Nephron (organoid): Measurements from ENCODE around the gene KCNT1.
A peak's percentile ranks its signal among the peaks of the same experiment; 100 is the strongest.

Experiments
- H3K27ac Mint-ChIP-seq, 3 experiments: 2 replicates each; pipeline ENCODE4 v1.8.0; 2020; ENCODE audit warnings: mixed read lengths in 3 of 3, mild to moderate bottlenecking in 2 of 3, moderate library complexity in 1 of 3
- H3K27me3 Mint-ChIP-seq: 2 replicates; pipeline ENCODE4 v1.8.0; 2021; ENCODE audit warnings: low read depth, mild to moderate bottlenecking, moderate library complexity, mixed read lengths
- H3K36me3 Mint-ChIP-seq: 2 replicates; pipeline ENCODE4 v1.8.0; 2020; ENCODE audit warnings: low read depth, mixed read lengths
- H3K4me1 Mint-ChIP-seq: 2 replicates; pipeline ENCODE4 v1.8.0; 2020; ENCODE audit warnings: mixed read lengths
- H3K4me3 Mint-ChIP-seq, 3 experiments: 2 replicates each; pipeline ENCODE4 v1.8.0; 2020; ENCODE audit warnings: mild to moderate bottlenecking in 3 of 3, mixed read lengths in 3 of 3, moderate library complexity in 2 of 3
- H3K9me3 Mint-ChIP-seq: 2 replicates; pipeline ENCODE4 v1.8.0; 2020; ENCODE audit warnings: mixed read lengths
- CTCF ChIP-seq, 3 experiments: fragments of 200-600 bp; sonication (generic); IDR thresholded peaks; one replicate each; pipeline ENCODE4 v1.5.0; 2021; ENCODE audit warnings: antibody characterized with exemption in 3 of 3; ENCODE audit not compliant: unreplicated experiment in 3 of 3

The KCNT1 gene

GRCh38 chr9:135703726-135704125, 1.7 kb downstream of the KCNT1 start:
- Mint-ChIP-seq H3K27me3 (peaks cover 28% of the 10 kb centered on the region), H3K9me3 (no peaks in the 10 kb centered on the region)

GRCh38 chr9:135704483-135704882, 2.5 kb downstream of the KCNT1 start:
- Mint-ChIP-seq H3K4me3 (peak overlapping the region in 1 of 3 experiments; percentile 54), H3K9me3 (no peaks in the 10 kb centered on the region), H3K27me3 (peaks cover 35% of the 10 kb centered on the region), H3K27ac (peak overlapping the region in 1 of 3 experiments; percentile 34), H3K4me1 (peaks cover 15% of the 10 kb centered on the region), H3K36me3 (no peaks in the 10 kb centered on the region)
- no peak for TF ChIP-seq CTCF (IDR thresholded peaks at IDR 0.05; ENCODE audit: unreplicated experiment in 3 of 3)

More at GRCh38 chr9:135703726-135704125, 1.7 kb downstream of the KCNT1 start:
- Mint-ChIP-seq H3K4me3 (no peak overlapping the region), H3K27ac (no peak overlapping the region), H3K4me1 (peaks cover 15% of the 10 kb centered on the region), H3K36me3 (no peaks in the 10 kb centered on the region)
- no peak for TF ChIP-seq CTCF (IDR thresholded peaks at IDR 0.05; ENCODE audit: unreplicated experiment in 3 of 3)

- H3K36me3 Mint-ChIP-seq: no peaks in the 10 kb centered on the region
- no peak overlapping the region for H3K27ac Mint-ChIP-seq
- peaks cover 44% of the 10 kb centered on the region for H3K27me3 Mint-ChIP-seq
- no peaks in the 10 kb centered on the region for H3K9me3 Mint-ChIP-seq
- peaks cover 15% of the 10 kb centered on the region for H3K4me1 Mint-ChIP-seq
- H3K4me3 Mint-ChIP-seq: no peak overlapping the region
- TF ChIP-seq CTCF (IDR thresholded peaks at IDR 0.05; ENCODE audit: unreplicated experiment in 3 of 3): no peak
These were observed 3.4 kb downstream of the KCNT1 start for GRCh38 chr9:135705376-135705775.

- H3K27me3 Mint-ChIP-seq: peaks cover 53% of the 10 kb centered on the region
- H3K27ac Mint-ChIP-seq: no peak overlapping the region
- TF ChIP-seq CTCF (IDR thresholded peaks at IDR 0.05; ENCODE audit: unreplicated experiment in 3 of 3): no peak
- H3K4me3 Mint-ChIP-seq: no peak overlapping the region
- peaks cover 15% of the 10 kb centered on the region for H3K4me1 Mint-ChIP-seq
- no peaks in the 10 kb centered on the region for H3K36me3 Mint-ChIP-seq
- no peaks in the 10 kb centered on the region for H3K9me3 Mint-ChIP-seq
These were observed 4.3 kb downstream of the KCNT1 start for GRCh38 chr9:135706288-135706687.

GRCh38 chr9:135707252-135708138, 5.5 kb downstream of the KCNT1 start:
- Mint-ChIP-seq H3K4me1 (peaks cover 15% of the 10 kb centered on the region), H3K4me3 (peak overlapping the region in 1 of 3 experiments; percentile 11), H3K9me3 (no peaks in the 10 kb centered on the region), H3K27ac (no peak overlapping the region), H3K27me3 (peaks cover 65% of the 10 kb centered on the region), H3K36me3 (no peaks in the 10 kb centered on the region)
- no peak for TF ChIP-seq CTCF (IDR thresholded peaks at IDR 0.05; ENCODE audit: unreplicated experiment in 3 of 3)

GRCh38 chr9:135708164-135708563, 6.2 kb downstream of the KCNT1 start:
- Mint-ChIP-seq H3K27ac (no peak overlapping the region), H3K4me3 (peak overlapping the region in 1 of 3 experiments; percentile 11), H3K4me1 (peaks cover 15% of the 10 kb centered on the region), H3K36me3 (no peaks in the 10 kb centered on the region), H3K9me3 (no peaks in the 10 kb centered on the region), H3K27me3 (peaks cover 68% of the 10 kb centered on the region)
- no peak for TF ChIP-seq CTCF (IDR thresholded peaks at IDR 0.05; ENCODE audit: unreplicated experiment in 3 of 3)
